ENCODE measurements around the gene RBM48. TPM values are rescaled to one million over a fixed set of nuclear protein-coding genes. Genes with fewer than 3 reads are reported as not detected.

Gene RBM48
- total RNA-seq, 4 donors from 2014 or later = 3.8 to 24.1 (median 16.6) TPM

GRCh38 chr7:92560602-92561001 lies 32.0 kb downstream of the RBM48 start:
- H3K4me1 ChIP-seq = no peaks in the 10 kb centered on the region
- DNase-seq = no peak
- intact Hi-C loops (cut with DNase I; ENCODE audit: low total_unique reads) = no loop called here
- no peak overlapping the region for H3K4me3 ChIP-seq
- no peaks in the 10 kb centered on the region for H3K27me3 ChIP-seq
- TF ChIP-seq CTCF (IDR thresholded peaks at IDR 0.05) (no peak), POLR2A (IDR thresholded peaks at IDR 0.05) (no peak)
- H3K27ac ChIP-seq = no peak overlapping the region
- no peaks in the 10 kb centered on the region for H3K36me3 ChIP-seq
- no peaks in the 10 kb centered on the region for H3K9me3 ChIP-seq

- intact Hi-C loops (cut with DNase I; ENCODE audit: low total_unique reads) = no loop called here
- H3K27ac ChIP-seq = no peak overlapping the region
- no peaks in the 10 kb centered on the region for H3K4me1 ChIP-seq
- no peaks in the 10 kb centered on the region for H3K36me3 ChIP-seq
- no peaks in the 10 kb centered on the region for H3K9me3 ChIP-seq
- no peak overlapping the region for H3K4me3 ChIP-seq
- no peaks in the 10 kb centered on the region for H3K27me3 ChIP-seq
- DNase-seq = no peak
- TF ChIP-seq POLR2A (IDR thresholded peaks at IDR 0.05) = no peak
- TF ChIP-seq CTCF (IDR thresholded peaks at IDR 0.05) = no peak
Measured at GRCh38 chr7:92563345-92563744, 34.8 kb downstream of the RBM48 start.

GRCh38 chr7:92567460-92567859 lies 38.9 kb downstream of the RBM48 start:
- Histone ChIP-seq H3K36me3 (no peaks in the 10 kb centered on the region), H3K27me3 (no peaks in the 10 kb centered on the region), H3K4me3 (no peak overlapping the region), H3K27ac (no peak overlapping the region), H3K4me1 (no peaks in the 10 kb centered on the region), H3K9me3 (no peaks in the 10 kb centered on the region)
- intact Hi-C loops (cut with DNase I; ENCODE audit: low total_unique reads) = no loop called here
- no peak for TF ChIP-seq POLR2A (IDR thresholded peaks at IDR 0.05)
- no peak for TF ChIP-seq CTCF (IDR thresholded peaks at IDR 0.05)
- DNase-seq = no peak

- intact Hi-C loops (cut with DNase I; ENCODE audit: low total_unique reads) = no loop called here
- DNase-seq = no peak
- Histone ChIP-seq H3K27me3 (no peaks in the 10 kb centered on the region), H3K4me1 (no peaks in the 10 kb centered on the region), H3K4me3 (no peak overlapping the region), H3K9me3 (no peaks in the 10 kb centered on the region), H3K36me3 (no peaks in the 10 kb centered on the region), H3K27ac (no peak overlapping the region)
- TF ChIP-seq POLR2A (IDR thresholded peaks at IDR 0.05) = no peak
- TF ChIP-seq CTCF (IDR thresholded peaks at IDR 0.05) = no peak
Measured at GRCh38 chr7:92569137-92569536, 40.5 kb downstream of the RBM48 start.

- no peaks in the 10 kb centered on the region for H3K9me3 ChIP-seq
- no peaks in the 10 kb centered on the region for H3K27me3 ChIP-seq
- intact Hi-C loops (cut with DNase I; ENCODE audit: low total_unique reads) = no loop called here
- H3K36me3 ChIP-seq = no peaks in the 10 kb centered on the region
- H3K27ac ChIP-seq = no peak overlapping the region
- TF ChIP-seq CTCF (IDR thresholded peaks at IDR 0.05) (no peak), POLR2A (IDR thresholded peaks at IDR 0.05) (no peak)
- no peaks in the 10 kb centered on the region for H3K4me1 ChIP-seq
- no peak overlapping the region for H3K4me3 ChIP-seq
- DNase-seq = no peak
Measured at GRCh38 chr7:92576296-92576695, 47.7 kb downstream of the RBM48 start.

All from uterus (tissue), 4 donors.